ENCODE data around the gene AGL. TPM values are rescaled to one million over a fixed set of nuclear protein-coding genes. Genes with fewer than 3 reads are reported as not detected.

Gene AGL
- total and polyA plus RNA-seq, 10 of the 15 experiments (the other 5 are each of a cell fraction or from before 2014, with no cell fraction given): 5.6 to 21.6 (median 13.7) TPM

GRCh38 chr1:99963041-99963795, 113.1 kb downstream of the AGL start:
- no peak overlapping the region for H2AFZ ChIP-seq (ENCODE audit: control insufficient read depth, low read depth, low read length)
- FAIRE-seq: no peak
- no peak for ATAC-seq
- no peaks in the 10 kb centered on the region for H3K36me3 ChIP-seq (ENCODE audit: control insufficient read depth in 2 of 2, insufficient read depth in 2 of 2, low read length in 1 of 2)
- RAD21 ChIA-PET (ENCODE audit: unreplicated experiment): interaction anchor here (0.6 to 1.3 kb wide), 2 partner anchors 9 to 336 kb away, joined by 3 read pairs; no protein-coding TSS in a partner anchor
- no peaks in the 10 kb centered on the region for H3K4me1 ChIP-seq (ENCODE audit: control insufficient read depth, insufficient read depth, low read length)
- H3K27me3 ChIP-seq (replicated peaks in 1 of 2; ENCODE audit: control insufficient read depth in 2 of 2, insufficient read depth in 2 of 2, low read length in 1 of 2): no peaks in the 10 kb centered on the region
- POLR2A ChIA-PET: no interaction called here
- in situ Hi-C loops (cut with MboI): no loop called here
- SMC1A ChIA-PET (ENCODE audit: uncharacterized antibody, unreplicated experiment): interaction anchor here (0.5 to 1.6 kb wide), 2 partner anchors 10 to 500 kb away, joined by 3 to 5 read pairs; no protein-coding TSS in a partner anchor
- H3K79me2 ChIP-seq (ENCODE audit: control insufficient read depth, insufficient read depth, low read length): no peaks in the 10 kb centered on the region
- no peaks in the 10 kb centered on the region for H4K20me1 ChIP-seq (ENCODE audit: control insufficient read depth, insufficient read depth)
- no peak overlapping the region for H3K27ac ChIP-seq (ENCODE audit: control insufficient read depth, insufficient read depth)
- no peak overlapping the region for H3K4me3 ChIP-seq
- CTCF ChIA-PET: no interaction called here
- H3K9me3 ChIP-seq (replicated peaks; ENCODE audit: control insufficient read depth, insufficient read depth, low read length): no peaks in the 10 kb centered on the region
- H3K9ac ChIP-seq (ENCODE audit: control insufficient read depth, insufficient read depth, low read length): no peak overlapping the region
- no peak overlapping the region for H3K4me2 ChIP-seq (ENCODE audit: control insufficient read depth, insufficient read depth)
- no TSS peak for BruUV-seq (replicated peaks)
- no peak for DNase-seq (ENCODE audit: low read depth, low spot score)
- intact Hi-C loops (cut with micrococcal nuclease; ENCODE audit: unreplicated experiment): no loop called here
- TF ChIP-seq MYC (IDR thresholded peaks at IDR 0.05; ENCODE audit: insufficient read depth, insufficient read length, insufficient replicate concordance, low read length, severe bottlenecking) (no peak), NFYA (IDR thresholded peaks at IDR 0.05; ENCODE audit: borderline replicate concordance, low read depth, low read length) (no peak), PML (IDR thresholded peaks at IDR 0.05; ENCODE audit: low read length) (no peak), FOXK2 (IDR thresholded peaks at IDR 0.05) (no peak), SREBF1 (IDR thresholded peaks at IDR 0.05; ENCODE audit: low read length) (no peak), NFXL1 (IDR thresholded peaks at IDR 0.05; ENCODE audit: borderline replicate concordance) (no peak), E2F8 (IDR thresholded peaks at IDR 0.05; ENCODE audit: low read depth, partially characterized antibody) (no peak), TAF1 (IDR thresholded peaks at IDR 0.05; ENCODE audit: borderline replicate concordance, low read depth, low read length) (no peak), TBL1XR1 (IDR thresholded peaks at IDR 0.05; ENCODE audit: low read depth, low read length) (no peak), BCLAF1 (IDR thresholded peaks at IDR 0.05) (no peak), ELK1 (IDR thresholded peaks at IDR 0.05; ENCODE audit: low read depth, low read length) (no peak), MEF2A (IDR thresholded peaks at IDR 0.05; ENCODE audit: insufficient read depth, low read depth, low read length) (no peak), SIX5 (IDR thresholded peaks at IDR 0.05; ENCODE audit: low read depth, low read length, severe bottlenecking) (no peak), SMAD1 (IDR thresholded peaks at IDR 0.05; ENCODE audit: low read depth, partially characterized antibody) (no peak), IRF4 (IDR thresholded peaks at IDR 0.05; ENCODE audit: low read depth, low read length) (no peak), MTA3 (IDR thresholded peaks at IDR 0.05; ENCODE audit: borderline replicate concordance, low read length) (no peak), CBX5 (IDR thresholded peaks at IDR 0.05; ENCODE audit: low read depth) (no peak), STAT3 (IDR thresholded peaks at IDR 0.05; ENCODE audit: low read depth, low read length) (no peak)

Measured in GM12878 (cell line).